K562 (cell line): ENCODE data around the gene PTGER4.

ENCODE experiments used
- ESRRA ChIP-seq: fragments of 450-650 bp; IDR thresholded peaks from 2 replicates; pipeline ENCODE4 v1.6.1; 2014; ENCODE audit warnings: low read depth, mild to moderate bottlenecking, moderate library complexity, borderline replicate concordance
- FOXJ3 ChIP-seq: sonication (generic); formaldehyde crosslinking; IDR thresholded peaks from 2 replicates; pipeline ENCODE4 v1.4.0; 2020; ENCODE audit warnings: mild to moderate bottlenecking, missing genetic modification reagents
- GATAD2A ChIP-seq: fragments of 450-650 bp; IDR thresholded peaks from 2 replicates; pipeline ENCODE4 v1.6.1; 2017
- SMARCA4 ChIP-seq: fragments of 450-650 bp; IDR thresholded peaks from 2 replicates; pipeline ENCODE4 v1.6.1; 2016
- ZNF282 ChIP-seq: sonication (generic); formaldehyde crosslinking; IDR thresholded peaks from 2 replicates; pipeline ENCODE4 v1.8.1; 2023; ENCODE audit warnings: missing genetic modification reagents
- TF ChIP-seq, protein P1 (sequence below), 3 experiments: IDR thresholded peaks in 2 of 3; conservative IDR thresholded peaks in 1 of 3; 2 replicates each; pipeline ENCODE4 v1.5.1; 2011 to 2012; ENCODE audit warnings: low read length in 3 of 3, mild to moderate bottlenecking in 3 of 3, control low read depth in 2 of 3, improper control_type of control experiment in 1 of 3, inconsistent platforms in 1 of 3, low read depth in 1 of 3, mixed read lengths in 1 of 3, moderate library complexity in 1 of 3; ENCODE audit not compliant: insufficient read depth in 2 of 3

- TF ChIP-seq SMARCA4 (no peak), FOXJ3 (CRISPR knock-in tag) (no peak), ESRRA (no peak), GATAD2A (no peak), ZNF282 (CRISPR knock-in tag) (no peak)
- TF ChIP-seq, protein P1, sequence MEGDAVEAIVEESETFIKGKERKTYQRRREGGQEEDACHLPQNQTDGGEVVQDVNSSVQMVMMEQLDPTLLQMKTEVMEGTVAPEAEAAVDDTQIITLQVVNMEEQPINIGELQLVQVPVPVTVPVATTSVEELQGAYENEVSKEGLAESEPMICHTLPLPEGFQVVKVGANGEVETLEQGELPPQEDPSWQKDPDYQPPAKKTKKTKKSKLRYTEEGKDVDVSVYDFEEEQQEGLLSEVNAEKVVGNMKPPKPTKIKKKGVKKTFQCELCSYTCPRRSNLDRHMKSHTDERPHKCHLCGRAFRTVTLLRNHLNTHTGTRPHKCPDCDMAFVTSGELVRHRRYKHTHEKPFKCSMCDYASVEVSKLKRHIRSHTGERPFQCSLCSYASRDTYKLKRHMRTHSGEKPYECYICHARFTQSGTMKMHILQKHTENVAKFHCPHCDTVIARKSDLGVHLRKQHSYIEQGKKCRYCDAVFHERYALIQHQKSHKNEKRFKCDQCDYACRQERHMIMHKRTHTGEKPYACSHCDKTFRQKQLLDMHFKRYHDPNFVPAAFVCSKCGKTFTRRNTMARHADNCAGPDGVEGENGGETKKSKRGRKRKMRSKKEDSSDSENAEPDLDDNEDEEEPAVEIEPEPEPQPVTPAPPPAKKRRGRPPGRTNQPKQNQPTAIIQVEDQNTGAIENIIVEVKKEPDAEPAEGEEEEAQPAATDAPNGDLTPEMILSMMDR (IDR thresholded peaks at IDR 0.05 in 2 of 3, conservative IDR thresholded peaks at IDR 0.05 in 1 of 3; ENCODE audit: insufficient read depth in 2 of 3, low read depth in 1 of 3, low read length in 3 of 3): no peak
Observed at GRCh38 chr5:40654377-40654991, 25.2 kb upstream of the PTGER4 start.
